ENCODE results near the gene KIF12. TPM values are rescaled to one million over a fixed set of nuclear protein-coding genes. Genes with fewer than 3 reads are reported as not detected.
"Not testable (repeated sequence)": the region's sequence is repeated elsewhere in the genome, so short reads cannot be mapped to it uniquely, and the experiment has no call there.

KIF12 gene
- total RNA-seq, 1 donor from 2014 or later = 0.64 TPM

- H3K9me3 Mint-ChIP-seq (ENCODE audit: unreplicated experiment) = no peaks in the 10 kb centered on the region
- TF ChIP-seq CTCF (IDR thresholded peaks at IDR 0.05) = no peak
- no peak overlapping the region for H3K27ac Mint-ChIP-seq (ENCODE audit: unreplicated experiment)
- H3K27me3 Mint-ChIP-seq (ENCODE audit: unreplicated experiment) = peaks cover 54% of the 10 kb centered on the region
- no peaks in the 10 kb centered on the region for H3K36me3 Mint-ChIP-seq (ENCODE audit: unreplicated experiment)
- H3K4me1 Mint-ChIP-seq (ENCODE audit: unreplicated experiment) = no peaks in the 10 kb centered on the region
- DNase-seq (ENCODE audit: extremely low spot score, unreplicated experiment) = no peak
- no peak overlapping the region for H3K4me3 Mint-ChIP-seq (ENCODE audit: unreplicated experiment)
Observed at GRCh38 chr9:114132550-114132918, 33.4 kb upstream of the KIF12 start.

DNA sequence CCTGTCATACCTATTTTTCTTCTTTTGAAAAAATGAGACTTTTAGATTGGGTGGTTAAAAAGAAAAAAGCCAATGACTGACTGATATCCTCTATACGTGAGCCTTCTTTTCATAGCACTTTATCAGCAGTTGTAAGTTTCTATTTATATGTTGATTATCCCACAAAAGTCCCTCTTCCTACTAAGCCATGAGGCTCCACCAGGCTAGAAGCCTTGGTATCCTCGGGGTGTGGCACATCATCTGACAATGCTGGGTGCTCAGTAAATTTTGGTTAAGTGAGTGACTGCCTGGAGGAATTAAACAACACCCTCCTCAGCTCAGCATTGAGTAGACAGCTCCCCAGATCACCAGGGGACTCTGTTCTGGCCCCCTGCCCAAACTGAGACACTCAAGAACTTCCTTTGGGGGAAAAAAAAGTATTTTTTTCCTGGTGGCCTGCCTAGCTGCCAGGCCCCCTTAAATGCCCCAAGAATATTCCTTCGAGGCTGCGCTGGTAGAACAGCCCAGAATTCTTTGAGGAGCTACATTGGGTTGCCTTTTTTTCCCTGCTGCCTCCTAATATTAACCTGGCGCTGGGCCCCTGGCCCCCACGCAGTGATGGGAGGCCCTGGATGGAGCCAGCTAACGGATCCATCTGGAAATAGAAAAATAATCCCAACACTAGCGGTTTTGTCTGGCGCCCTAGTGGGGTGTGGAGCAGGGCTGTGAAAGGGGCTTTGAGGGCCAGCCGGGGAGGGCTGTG lies 32.9 kb upstream of the KIF12 start:
- no peak for TF ChIP-seq CTCF (IDR thresholded peaks at IDR 0.05)
- no peak overlapping the region for H3K4me3 Mint-ChIP-seq (ENCODE audit: unreplicated experiment)
- no peak overlapping the region for H3K27ac Mint-ChIP-seq (ENCODE audit: unreplicated experiment)
- no peaks in the 10 kb centered on the region for H3K9me3 Mint-ChIP-seq (ENCODE audit: unreplicated experiment)
- H3K27me3 Mint-ChIP-seq (ENCODE audit: unreplicated experiment) = peaks cover 49% of the 10 kb centered on the region
- no peaks in the 10 kb centered on the region for H3K4me1 Mint-ChIP-seq (ENCODE audit: unreplicated experiment)
- no peaks in the 10 kb centered on the region for H3K36me3 Mint-ChIP-seq (ENCODE audit: unreplicated experiment)
- no peak for DNase-seq (ENCODE audit: extremely low spot score, unreplicated experiment)

DNA sequence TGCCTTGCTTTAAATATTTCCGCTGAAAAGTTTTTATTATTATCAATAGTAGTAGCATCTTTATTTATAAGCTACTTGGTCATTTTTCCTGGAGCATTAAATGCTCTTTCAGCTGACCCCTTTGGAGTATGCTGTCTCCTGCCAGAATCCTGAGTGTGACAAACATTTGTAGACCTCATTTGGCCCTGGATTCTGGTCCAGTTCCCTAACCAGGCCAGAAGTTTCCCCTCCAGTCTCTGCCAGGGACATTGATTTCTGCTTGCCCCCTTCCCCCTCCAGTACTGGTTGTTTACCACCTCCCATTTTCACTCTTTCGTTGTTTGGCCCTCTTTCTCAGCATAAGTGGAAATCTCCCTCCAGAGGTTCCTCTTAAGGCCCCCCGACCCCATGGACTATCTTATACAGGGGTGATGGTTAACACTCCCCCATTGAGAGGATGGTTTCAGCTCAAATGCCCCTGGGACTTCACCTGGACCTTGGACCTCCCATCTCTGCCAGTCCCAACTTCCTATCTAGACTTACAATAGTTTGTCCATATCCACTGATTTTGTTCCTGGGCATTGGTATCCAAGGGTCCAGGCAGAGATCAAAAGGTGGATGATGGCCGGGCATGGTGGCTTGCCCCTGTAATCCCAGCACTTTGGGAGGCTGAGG lies 31.7 kb upstream of the KIF12 start:
- TF ChIP-seq CTCF (IDR thresholded peaks at IDR 0.05) = no peak
- Mint-ChIP-seq H3K27ac (ENCODE audit: unreplicated experiment) (no peak overlapping the region), H3K4me3 (ENCODE audit: unreplicated experiment) (no peak overlapping the region)

GRCh38 chr9:114130141-114130540 lies 31.0 kb upstream of the KIF12 start:
- DNase-seq (ENCODE audit: extremely low spot score, unreplicated experiment) = no peak
- TF ChIP-seq CTCF (IDR thresholded peaks at IDR 0.05) = no peak
- H3K9me3 Mint-ChIP-seq (ENCODE audit: unreplicated experiment) = no peaks in the 10 kb centered on the region
- no peak overlapping the region for H3K4me3 Mint-ChIP-seq (ENCODE audit: unreplicated experiment)
- H3K27ac Mint-ChIP-seq (ENCODE audit: unreplicated experiment) = no peak overlapping the region
- no peaks in the 10 kb centered on the region for H3K4me1 Mint-ChIP-seq (ENCODE audit: unreplicated experiment)
- H3K36me3 Mint-ChIP-seq (ENCODE audit: unreplicated experiment) = no peaks in the 10 kb centered on the region
- peaks cover 36% of the 10 kb centered on the region for H3K27me3 Mint-ChIP-seq (ENCODE audit: unreplicated experiment)

More for the DNA sequence above, 31.7 kb upstream of the KIF12 start:
- H3K36me3 Mint-ChIP-seq (ENCODE audit: unreplicated experiment) = no peaks in the 10 kb centered on the region
- no peak for DNase-seq (ENCODE audit: extremely low spot score, unreplicated experiment)
- peaks cover 42% of the 10 kb centered on the region for H3K27me3 Mint-ChIP-seq (ENCODE audit: unreplicated experiment)
- H3K4me1 Mint-ChIP-seq (ENCODE audit: unreplicated experiment) = no peaks in the 10 kb centered on the region
- no peaks in the 10 kb centered on the region for H3K9me3 Mint-ChIP-seq (ENCODE audit: unreplicated experiment)

DNA sequence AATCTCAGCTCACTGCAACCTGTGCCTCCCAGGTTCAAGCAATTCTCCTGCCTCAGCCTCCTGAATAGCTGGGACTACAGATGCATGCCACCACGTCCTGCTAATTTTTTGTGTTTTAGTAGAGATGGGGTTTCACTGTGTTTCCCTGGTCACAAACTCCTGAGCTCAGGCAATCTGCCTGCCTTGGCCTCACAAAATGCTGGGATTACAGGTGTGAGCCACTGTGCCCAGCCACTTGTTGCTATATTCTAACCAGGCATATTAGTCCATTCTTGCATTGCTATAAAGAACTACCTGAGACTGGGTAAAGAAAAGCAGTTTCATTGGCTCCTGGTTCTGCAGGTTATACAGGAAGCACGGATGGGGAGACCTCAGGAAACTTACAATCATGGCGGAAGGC lies 29.7 kb upstream of the KIF12 start:
- not testable (repeated sequence) for DNase-seq (ENCODE audit: extremely low spot score, unreplicated experiment); H3K9me3 Mint-ChIP-seq (ENCODE audit: unreplicated experiment); H3K4me1 Mint-ChIP-seq (ENCODE audit: unreplicated experiment); H3K36me3 Mint-ChIP-seq (ENCODE audit: unreplicated experiment); H3K4me3 Mint-ChIP-seq (ENCODE audit: unreplicated experiment); H3K27ac Mint-ChIP-seq (ENCODE audit: unreplicated experiment)
- peaks cover 32% of the 10 kb centered on the region for H3K27me3 Mint-ChIP-seq (ENCODE audit: unreplicated experiment)

All from osteocyte (in vitro differentiated cells).